RWPE1 (cell line): ENCODE data around the gene DGKD.

Source experiments
- CTCF ChIA-PET: fragments of 350-600 bp; sonication (Branson Sonifier 250); formaldehyde crosslinking; extraction: SDS; loops from one replicate; lab custom pipeline; 2021; lab: Yijun Ruan, JAX
- POLR2A ChIA-PET: fragments of 400-600 bp; formaldehyde crosslinking; extraction: SDS; loops from one replicate; lab custom pipeline; 2020; ENCODE audit warnings: antibody characterized with exemption; ENCODE audit not compliant: low non-redundant PET; lab: Yijun Ruan, JAX
- DNase-seq: peaks from one replicate; pipeline ENCODE4 v3.0.0; 2012; ENCODE audit warnings: low spot score
- H3K27ac ChIP-seq: fragments of 450-650 bp; 2 replicates; pipeline ENCODE4 v1.5.1; 2017
- TF ChIP-seq, protein P1 (sequence below): fragments of 450-650 bp; conservative IDR thresholded peaks from 2 replicates; pipeline ENCODE4 v1.5.1; 2017; ENCODE audit warnings: low read depth, mild to moderate bottlenecking

DGKD gene

DNA sequence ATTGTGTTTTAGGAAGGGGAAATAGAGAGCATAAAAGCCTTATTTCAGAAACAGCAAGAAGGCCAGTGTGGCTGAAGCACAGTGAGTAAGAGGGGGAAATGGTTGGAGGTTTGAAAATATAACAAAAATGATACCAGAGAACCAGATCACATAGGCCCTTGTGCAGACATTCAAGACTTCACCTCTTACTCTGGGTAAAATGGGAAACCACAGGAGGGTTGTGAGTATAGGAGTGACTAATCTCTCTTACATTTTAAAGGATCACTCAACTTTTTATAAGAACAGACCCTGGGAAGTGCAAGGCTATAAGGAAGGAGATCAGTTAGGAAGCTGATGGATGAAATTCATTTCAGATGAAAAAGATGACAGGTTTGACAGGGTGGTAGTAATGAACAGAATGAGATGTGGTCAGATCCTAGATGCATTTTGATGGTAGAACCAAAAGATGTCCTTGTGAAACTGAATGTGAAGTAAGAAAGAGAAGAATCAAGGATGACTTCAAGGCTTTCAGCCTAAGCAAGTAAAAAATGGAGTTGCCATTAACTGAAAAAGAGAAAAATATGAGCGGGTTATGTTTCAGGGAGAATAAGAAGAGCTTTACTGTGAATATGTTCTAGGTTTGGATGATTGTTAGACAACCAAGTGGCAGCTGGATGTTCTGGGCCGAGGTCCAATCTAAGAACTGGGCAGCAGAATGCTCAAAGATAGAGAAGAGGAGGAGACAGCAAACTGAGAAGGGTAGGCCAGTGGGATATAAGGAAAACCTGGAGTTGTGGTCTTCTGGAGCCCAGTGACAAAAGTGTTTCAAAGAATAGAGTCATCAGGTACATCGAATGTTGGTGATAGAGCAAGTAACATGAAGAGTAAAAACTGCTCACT lies 147.1 kb downstream of the DGKD start:
- ChIA-PET POLR2A (no interaction called here), CTCF (no interaction called here)
- DNase-seq: no peak
- TF ChIP-seq, protein P1, sequence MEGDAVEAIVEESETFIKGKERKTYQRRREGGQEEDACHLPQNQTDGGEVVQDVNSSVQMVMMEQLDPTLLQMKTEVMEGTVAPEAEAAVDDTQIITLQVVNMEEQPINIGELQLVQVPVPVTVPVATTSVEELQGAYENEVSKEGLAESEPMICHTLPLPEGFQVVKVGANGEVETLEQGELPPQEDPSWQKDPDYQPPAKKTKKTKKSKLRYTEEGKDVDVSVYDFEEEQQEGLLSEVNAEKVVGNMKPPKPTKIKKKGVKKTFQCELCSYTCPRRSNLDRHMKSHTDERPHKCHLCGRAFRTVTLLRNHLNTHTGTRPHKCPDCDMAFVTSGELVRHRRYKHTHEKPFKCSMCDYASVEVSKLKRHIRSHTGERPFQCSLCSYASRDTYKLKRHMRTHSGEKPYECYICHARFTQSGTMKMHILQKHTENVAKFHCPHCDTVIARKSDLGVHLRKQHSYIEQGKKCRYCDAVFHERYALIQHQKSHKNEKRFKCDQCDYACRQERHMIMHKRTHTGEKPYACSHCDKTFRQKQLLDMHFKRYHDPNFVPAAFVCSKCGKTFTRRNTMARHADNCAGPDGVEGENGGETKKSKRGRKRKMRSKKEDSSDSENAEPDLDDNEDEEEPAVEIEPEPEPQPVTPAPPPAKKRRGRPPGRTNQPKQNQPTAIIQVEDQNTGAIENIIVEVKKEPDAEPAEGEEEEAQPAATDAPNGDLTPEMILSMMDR: no peak
- no peak overlapping the region for H3K27ac ChIP-seq

DNA sequence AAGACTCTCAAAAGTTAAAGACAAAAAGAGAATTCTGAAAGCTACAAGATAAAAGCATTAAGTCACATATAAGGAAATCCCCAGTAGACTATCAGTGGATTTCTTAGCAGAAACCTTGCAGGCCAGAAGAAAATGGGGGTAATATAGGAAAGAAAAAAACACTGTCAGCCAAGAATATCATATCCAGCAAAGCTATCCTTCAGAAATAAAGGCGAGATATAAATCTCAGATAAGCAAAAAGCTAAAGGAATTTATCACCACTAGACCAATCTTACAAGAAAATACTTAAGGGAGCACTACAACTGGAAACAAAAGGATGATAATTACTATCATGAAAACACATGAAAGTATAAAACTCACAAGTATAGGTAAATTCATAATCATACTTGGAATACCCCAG lies 149.2 kb downstream of the DGKD start:
- TF ChIP-seq, protein P1: no peak
- no peak for DNase-seq
- H3K27ac ChIP-seq: no peak overlapping the region
- POLR2A ChIA-PET: no interaction called here
- CTCF ChIA-PET: no interaction called here

DNA sequence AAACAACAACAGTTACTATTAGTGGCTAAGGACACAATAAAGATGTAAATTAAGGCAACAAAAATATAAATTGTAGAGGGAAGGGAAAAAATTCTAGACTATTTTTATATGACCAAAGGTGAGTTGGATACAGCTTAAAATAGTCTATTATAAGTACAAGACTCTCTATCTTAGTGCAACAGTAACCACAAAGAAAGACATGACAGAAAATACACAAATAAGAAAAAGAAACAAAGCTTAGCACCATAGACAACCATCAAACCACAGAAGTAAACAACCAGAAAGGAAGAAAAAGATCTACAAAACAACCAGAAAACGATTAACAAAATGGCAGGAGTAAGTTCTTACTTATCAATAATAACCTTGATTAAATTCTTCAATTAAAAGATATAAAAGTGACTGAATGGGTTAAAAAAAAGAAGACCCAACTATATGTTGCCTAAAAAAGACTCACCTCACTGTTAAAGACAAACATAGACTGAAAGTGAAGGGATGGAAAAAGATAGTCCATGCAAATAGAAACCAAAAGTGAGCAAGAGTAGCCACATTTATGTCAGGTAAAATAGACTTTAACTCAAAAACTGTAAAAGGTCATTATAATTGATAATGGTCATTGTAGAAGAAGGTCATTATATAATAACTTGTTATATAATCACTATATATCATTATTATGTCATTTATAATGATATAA lies 149.8 kb downstream of the DGKD start:
- ChIA-PET POLR2A (no interaction called here), CTCF (no interaction called here)
- no peak overlapping the region for H3K27ac ChIP-seq
- no peak for DNase-seq
- TF ChIP-seq, protein P1: no peak

DNA sequence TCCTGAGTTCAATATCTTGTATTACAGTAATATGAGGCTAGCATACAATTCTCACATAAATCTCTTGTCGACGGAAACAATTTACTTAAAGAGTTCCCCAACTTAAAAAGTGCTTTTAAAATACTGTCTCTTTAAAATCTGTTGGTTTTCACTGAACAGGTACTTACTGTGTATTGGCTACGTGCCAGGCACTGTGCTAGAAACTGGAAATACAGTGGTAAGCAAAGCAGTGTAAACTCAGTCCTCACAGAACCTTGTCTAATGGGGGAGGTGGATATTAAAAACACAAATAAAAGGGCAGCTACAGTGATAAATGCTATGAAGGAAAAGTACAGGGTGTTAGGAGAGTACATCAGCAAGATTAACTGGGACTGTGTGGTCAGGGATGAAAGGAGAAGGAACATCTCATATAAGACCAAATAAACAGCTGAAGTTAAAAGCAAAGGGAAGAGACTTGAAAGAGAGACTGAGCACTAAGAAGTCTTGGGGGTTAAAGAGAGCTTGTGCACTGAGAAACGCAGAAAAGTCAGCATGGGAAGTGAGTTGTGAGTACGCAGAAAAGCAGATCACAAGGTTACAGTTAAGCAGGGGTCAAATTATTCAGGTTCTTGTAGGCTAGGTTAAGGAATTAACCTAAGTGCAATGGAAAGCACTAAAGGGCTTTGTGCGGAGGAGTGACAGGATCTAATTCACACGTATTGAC lies 159.8 kb downstream of the DGKD start:
- no peak overlapping the region for H3K27ac ChIP-seq
- no peak for DNase-seq
- TF ChIP-seq, protein P1: no peak
- CTCF ChIA-PET: no interaction called here
- POLR2A ChIA-PET: no interaction called here

DNA sequence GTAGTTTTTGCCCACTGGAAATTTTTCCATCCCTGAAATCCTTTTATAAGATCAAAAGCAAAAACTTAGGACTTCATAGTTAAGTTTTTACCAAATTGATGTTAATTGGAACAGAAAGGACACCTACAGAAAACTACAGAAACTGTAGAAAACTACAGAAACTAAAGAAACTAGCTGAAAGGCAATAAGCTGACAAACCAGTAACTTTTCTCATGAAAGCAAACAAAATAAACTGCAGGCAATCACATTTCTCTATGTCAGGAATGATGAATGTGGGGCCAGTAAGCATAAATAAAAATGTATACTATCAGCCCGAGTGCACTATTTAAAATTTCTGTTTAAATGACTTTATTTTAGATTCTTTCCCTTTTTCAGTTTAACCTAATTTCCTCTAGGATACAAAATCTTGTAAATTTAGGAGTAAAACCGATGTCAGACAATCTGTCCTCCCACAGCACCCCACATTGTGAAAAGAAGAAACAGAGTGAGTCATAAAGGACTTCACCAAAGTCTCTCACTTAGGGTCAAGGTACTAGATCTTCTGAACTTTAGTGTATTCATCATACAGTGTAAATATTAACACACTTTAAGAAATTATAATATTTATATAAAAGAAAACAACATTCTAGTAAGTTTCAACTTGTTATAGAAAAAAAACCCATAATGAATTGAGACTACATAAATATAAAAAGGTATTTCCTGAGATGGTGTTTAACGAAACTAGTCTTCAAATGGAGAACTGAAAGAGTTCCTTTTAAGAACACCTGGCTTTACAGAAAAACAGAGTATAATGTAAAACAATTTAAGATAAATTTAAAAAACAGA lies 165.7 kb downstream of the DGKD start:
- no peak overlapping the region for H3K27ac ChIP-seq

More for the DNA sequence above, 165.7 kb downstream of the DGKD start:
- DNase-seq: no peak
- TF ChIP-seq, protein P1: no peak
- CTCF ChIA-PET: interaction anchor here (0.6 kb wide), 1 partner anchor 93 kb away, joined by 3 read pairs; no protein-coding TSS in a partner anchor
- POLR2A ChIA-PET: no interaction called here
